Measurements from ENCODE around the gene PUM1. TPM values are rescaled to one million over a fixed set of nuclear protein-coding genes. Genes with fewer than 3 reads are reported as not detected.

The PUM1 gene
- total RNA-seq, 4 donors from 2014 or later, result 83.2 to 118 (median 106) TPM

- intact Hi-C loops (cut with DNase I; ENCODE audit: low total_unique reads), result no loop called here
- no peak for TF ChIP-seq POLR2A (IDR thresholded peaks at IDR 0.05)
- TF ChIP-seq, protein P1, sequence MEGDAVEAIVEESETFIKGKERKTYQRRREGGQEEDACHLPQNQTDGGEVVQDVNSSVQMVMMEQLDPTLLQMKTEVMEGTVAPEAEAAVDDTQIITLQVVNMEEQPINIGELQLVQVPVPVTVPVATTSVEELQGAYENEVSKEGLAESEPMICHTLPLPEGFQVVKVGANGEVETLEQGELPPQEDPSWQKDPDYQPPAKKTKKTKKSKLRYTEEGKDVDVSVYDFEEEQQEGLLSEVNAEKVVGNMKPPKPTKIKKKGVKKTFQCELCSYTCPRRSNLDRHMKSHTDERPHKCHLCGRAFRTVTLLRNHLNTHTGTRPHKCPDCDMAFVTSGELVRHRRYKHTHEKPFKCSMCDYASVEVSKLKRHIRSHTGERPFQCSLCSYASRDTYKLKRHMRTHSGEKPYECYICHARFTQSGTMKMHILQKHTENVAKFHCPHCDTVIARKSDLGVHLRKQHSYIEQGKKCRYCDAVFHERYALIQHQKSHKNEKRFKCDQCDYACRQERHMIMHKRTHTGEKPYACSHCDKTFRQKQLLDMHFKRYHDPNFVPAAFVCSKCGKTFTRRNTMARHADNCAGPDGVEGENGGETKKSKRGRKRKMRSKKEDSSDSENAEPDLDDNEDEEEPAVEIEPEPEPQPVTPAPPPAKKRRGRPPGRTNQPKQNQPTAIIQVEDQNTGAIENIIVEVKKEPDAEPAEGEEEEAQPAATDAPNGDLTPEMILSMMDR (IDR thresholded peaks at IDR 0.05), result no peak
- no peak for DNase-seq (ENCODE audit: low spot score in 2 of 2)
- WGBS, 2 donors, result 56 to 64% methylated on average over 9 of the region's 9 CpGs
- H3K4me3 ChIP-seq (ENCODE audit: low read depth, poor library complexity, severe bottlenecking), result no peak overlapping the region
Observed at GRCh38 chr1:30905916-30906620, 159.4 kb downstream of the PUM1 start.

DNA sequence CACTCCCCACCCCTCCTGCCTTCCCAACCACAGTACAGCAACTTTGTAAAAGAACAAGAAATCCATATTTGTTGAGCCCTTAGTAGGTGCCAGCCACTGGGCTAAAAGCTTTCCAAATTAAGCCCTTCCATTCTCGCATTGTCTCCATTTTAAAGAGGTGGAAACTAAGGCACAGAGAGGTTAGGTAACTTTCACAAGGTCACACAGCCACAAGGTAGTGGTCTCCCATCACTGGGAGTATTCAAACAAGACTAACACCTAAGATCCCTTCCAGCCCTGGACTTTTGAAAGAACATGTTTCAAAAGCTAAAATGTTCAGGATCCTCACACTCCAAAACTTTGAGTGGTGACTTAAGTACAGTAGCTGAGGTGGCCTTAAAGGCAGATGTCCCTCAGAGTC, 160.1 kb downstream of the PUM1 start:
- intact Hi-C loops (cut with DNase I; ENCODE audit: low total_unique reads), result no loop called here
- no peak for DNase-seq (ENCODE audit: low spot score in 2 of 2)
- TF ChIP-seq, protein P1 (IDR thresholded peaks at IDR 0.05), result no peak
- TF ChIP-seq POLR2A (IDR thresholded peaks at IDR 0.05), result no peak
- 83 to 90% methylated on average over 1 of the region's 1 CpG for WGBS, 2 donors
- no peak overlapping the region for H3K4me3 ChIP-seq (ENCODE audit: low read depth, poor library complexity, severe bottlenecking)

GRCh38 chr1:30904962-30905335, 160.6 kb downstream of the PUM1 start:
- TF ChIP-seq POLR2A (IDR thresholded peaks at IDR 0.05), result no peak
- TF ChIP-seq, protein P1 (IDR thresholded peaks at IDR 0.05), result no peak
- DNase-seq (ENCODE audit: low spot score in 2 of 2), result no peak
- H3K4me3 ChIP-seq (ENCODE audit: low read depth, poor library complexity, severe bottlenecking), result no peak overlapping the region
- 86 to 91% methylated on average over 1 of the region's 1 CpG for whole genome bisulfite sequencing, 2 donors
- intact Hi-C loops (cut with DNase I; ENCODE audit: low total_unique reads), result no loop called here

DNA sequence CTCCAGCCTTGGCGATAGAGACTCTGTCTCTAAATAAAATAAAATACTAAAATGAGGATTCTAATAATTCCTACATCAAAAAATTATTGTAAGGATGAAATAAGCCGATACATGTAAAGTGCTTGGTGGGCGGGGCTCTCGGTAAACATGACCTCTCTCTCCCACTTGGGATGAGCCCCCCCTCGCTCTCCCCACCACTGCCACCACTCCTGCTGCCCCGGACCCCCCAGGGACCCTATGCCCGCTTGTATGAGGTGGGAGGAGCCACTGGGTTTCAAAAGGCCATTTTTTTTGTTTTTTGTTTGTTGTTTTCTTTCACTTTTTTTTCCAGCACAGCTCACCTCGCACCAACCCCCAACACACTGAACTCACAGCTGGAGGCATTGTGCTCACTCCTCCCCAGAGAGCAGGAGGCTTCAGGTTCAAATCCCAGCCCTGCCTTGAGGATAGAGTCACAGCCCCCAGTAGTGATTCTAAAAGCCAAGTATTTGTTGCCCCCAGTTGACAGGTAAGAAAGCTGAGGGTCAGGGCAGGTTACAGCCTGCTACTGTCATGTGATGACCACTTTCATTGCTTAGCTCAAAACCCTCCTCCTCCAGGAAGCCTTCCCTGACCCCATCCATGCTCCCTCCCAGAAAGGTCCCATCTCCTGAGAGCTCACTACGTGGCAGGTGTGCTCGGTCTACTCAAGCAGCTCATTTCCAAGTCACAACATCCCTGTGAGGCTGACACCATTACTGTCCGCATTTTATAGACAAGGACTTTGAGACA, 161.1 kb downstream of the PUM1 start:
- intact Hi-C loops (cut with DNase I; ENCODE audit: low total_unique reads), result no loop called here
- 70 to 72% methylated on average over 11 of the region's 11 CpGs for WGBS, 2 donors
- no peak overlapping the region for H3K4me3 ChIP-seq (ENCODE audit: low read depth, poor library complexity, severe bottlenecking)
- TF ChIP-seq, protein P1 (IDR thresholded peaks at IDR 0.05), result no peak
- no peak for TF ChIP-seq POLR2A (IDR thresholded peaks at IDR 0.05)
- DNase-seq (ENCODE audit: low spot score in 2 of 2), result no peak

DNA sequence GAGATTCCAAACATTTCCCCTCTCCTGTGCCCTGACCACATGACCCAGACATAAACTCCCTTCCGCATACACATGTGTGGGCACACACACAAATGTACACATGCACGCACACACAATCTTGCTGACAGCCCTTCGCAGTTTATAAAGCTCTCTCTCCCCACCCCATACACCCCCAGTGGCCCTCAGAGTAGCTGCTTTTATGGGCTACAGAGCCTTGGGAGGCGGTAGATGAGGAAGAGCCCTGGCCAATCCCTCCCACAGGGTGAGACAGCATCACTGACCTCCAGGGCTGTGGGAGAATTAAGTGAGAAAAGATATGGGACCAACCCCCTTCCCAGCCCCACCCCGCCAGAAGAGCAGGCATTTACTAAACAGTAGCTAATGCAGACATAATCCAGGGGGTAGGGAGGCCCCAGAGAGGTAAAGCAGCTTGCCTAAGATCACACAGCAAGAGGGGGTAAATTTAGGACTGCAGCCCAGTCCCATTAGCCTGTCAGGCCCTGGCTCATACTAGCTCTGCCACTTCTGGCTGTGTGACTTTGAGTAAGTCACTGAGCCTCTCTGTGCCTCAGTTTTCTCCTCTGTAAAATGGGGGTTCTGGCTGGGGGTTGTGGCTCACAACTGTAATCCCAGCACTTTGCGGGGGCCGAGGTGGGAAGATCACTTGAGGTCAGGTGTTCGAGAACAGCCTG, 162.0 kb downstream of the PUM1 start:
- DNase-seq (ENCODE audit: low spot score in 2 of 2), result no peak
- TF ChIP-seq, protein P1 (IDR thresholded peaks at IDR 0.05), result no peak
- no peak for TF ChIP-seq POLR2A (IDR thresholded peaks at IDR 0.05)
- 84 to 86% methylated on average over 8 of the region's 8 CpGs for WGBS, 2 donors
- no peak overlapping the region for H3K4me3 ChIP-seq (ENCODE audit: low read depth, poor library complexity, severe bottlenecking)
- intact Hi-C loops (cut with DNase I; ENCODE audit: low total_unique reads), result no loop called here

Data from lower leg skin (tissue), 4 donors.